Astrocyte (in vitro differentiated cells and primary cell): ENCODE data around the gene DUSP15.

Source experiments
- CTCF ChIP-seq: IDR thresholded peaks from 2 replicates; pipeline ENCODE4 v1.5.1; 2011; ENCODE audit warnings: low read depth, mild to moderate bottlenecking, inconsistent platforms, low read length, moderate library complexity; ENCODE audit not compliant: insufficient read depth
- EZH2 ChIP-seq: IDR thresholded peaks from 2 replicates; pipeline ENCODE4 v1.6.1; 2012; ENCODE audit warnings: mild to moderate bottlenecking, low read length, inconsistent platforms; ENCODE audit not compliant: insufficient read depth

- TF ChIP-seq CTCF (no peak), EZH2 (no peak)
These were observed 8.2 kb downstream of the DUSP15 start for GRCh38 chr20:31862157-31862470.
